Heart right ventricle (tissue), 16 donors: ENCODE data around the gene LYSMD2. TPM values are rescaled to one million over a fixed set of nuclear protein-coding genes. Genes with fewer than 3 reads are reported as not detected.

Experiments used
- ATAC-seq, 8 donors: fragments of 200-7000 bp; cut with Tn5 transposase; one replicate each; pipeline ENCODE4 v1.9.1; 2020; ENCODE audit warnings: mild to moderate bottlenecking in 8 of 8, moderate library complexity in 8 of 8, moderate number of reproducible peaks in 1 of 8
- DNase-seq, 2 donors: peaks; one replicate each; pipeline ENCODE4 v3.0.0-alpha.2; 2020
- H3K27ac ChIP-seq, 10 donors: fragments of 200-600 bp; sonication (generic) in 2 of 10; one replicate each; pipeline versions ENCODE4 v1.5.0 to v1.8.0; 2020 to 2022; ENCODE audit warnings: mild to moderate bottlenecking in 3 of 10
- H3K27me3 ChIP-seq, 7 donors: fragments of 200-600 bp; one replicate each; pipeline ENCODE4 v1.8.0; 2021 to 2022; ENCODE audit warnings: mild to moderate bottlenecking in 2 of 7
- H3K36me3 ChIP-seq, 9 donors: fragments of 200-600 bp; sonication (generic) in 1 of 9; one replicate each; pipeline versions ENCODE4 v1.5.0 to v1.8.0; 2020 to 2022; ENCODE audit warnings: mild to moderate bottlenecking in 2 of 9
- H3K4me1 ChIP-seq, 9 donors: fragments of 200-600 bp; sonication (generic) in 1 of 9; one replicate each; pipeline versions ENCODE4 v1.5.0 to v1.8.0; 2020 to 2022; ENCODE audit warnings: mild to moderate bottlenecking in 4 of 9
- H3K4me3 ChIP-seq, 10 donors: fragments of 200-600 bp; sonication (generic) in 2 of 10; one replicate each; pipeline versions ENCODE4 v1.5.0 to v1.8.0; 2020 to 2022; ENCODE audit warnings: mild to moderate bottlenecking in 7 of 10, moderate library complexity in 2 of 10
- H3K9me3 ChIP-seq, 11 donors: fragments of 200-600 bp in 10 of 11; sonication (generic) in 2 of 11; one replicate each; pipeline versions ENCODE4 v1.5.0 to v1.8.0; 2013 to 2022; ENCODE audit warnings: mild to moderate bottlenecking in 2 of 11, control low read depth in 1 of 11, moderate library complexity in 1 of 11
- CTCF ChIP-seq, 9 donors: fragments of 200-600 bp; sonication (generic) in 2 of 9; IDR thresholded peaks; one replicate each; pipeline versions ENCODE4 v1.5.0 to v1.8.0; 2021 to 2022; ENCODE audit warnings: antibody characterized with exemption in 9 of 9, mild to moderate bottlenecking in 5 of 9, moderate library complexity in 1 of 9
- WGBS, 2 donors: extraction: QIAGEN DNeasy Blood & Tissue Kit; methylation state at CpG; one replicate each; pipeline ENCODE4 v1.1.7; 2013; ENCODE audit warnings: inconsistent platforms in 1 of 2; 5-methylcytosine and 5-hydroxymethylcytosine counted together
- intact Hi-C, 10 donors: fragments of 100-400 bp; cut with DNase I; formaldehyde crosslinking; loops; one replicate each; pipeline versions ENCODE4 v1.11.1 to v1.14.2; 2022
- polyA plus RNA-seq, 2 donors: library from polyadenylated mRNA; stranded (reverse); fragments of 200-250 nt; gene quantifications; one replicate each; pipeline ENCODE4 v1.2.3, GENCODE V29; 2013
- total RNA-seq, 10 donors: library from RNA; stranded (reverse); fragmentation: NEBNext Ultra II Directional in 3 of 10; extraction: Animal tissue kit (Norgen Biotek cat#: 25700) in 3 of 10; gene quantifications; one replicate each; pipeline versions ENCODE4 v1.2.1 to v1.2.4, GENCODE V29; 2021 to 2023
- donor health status: Arrhythmogenic right ventricular cardiomyopathy.
- donor health status: ischemic (EF 13 %, LVEDD 7.1; RV severe dilation, severe dysfunction).
- donor health status: healthy with polysubstance abuse.
- donor health status: DM: no; HTN: yes; CAD: no.
- donor health status: DM: no; HTN: no; CAD: no.
- donor health status: ischemic (EF 25% LVEDD 6.9; RV normal size, moderate dysfunction).
- donor health status: ischemic (EF 25% LVEDD 5.7; RV mildly dilated, moderate dysfunction).
- donor health status: healthy.
- donor health status: DM: yes; HTN: yes; CAD: no.
- donor health status: Ischemic cardiomyopathy.
- donor health status: ischemic (EF 35%, LVEDD 5.7; RV mildly dilated, moderate dysfunction).
- donor health status: nonischemic (EF 11% LVEDD 7.7; RV severe dilation, severe dysfunction).
- donor health status: DM: yes; HTN: yes; CAD: no.
- donor health status: PGD.
- donor health status: ischemic (EF 29% LVEDD 5.4; RV normal size, mild dysfunction).
- donor health status: nonischemic (EF 23%, LVEDD 6.1; RV moderate dilation, normal function).

Gene LYSMD2
- total and polyA plus RNA-seq, 12 donors: 1.7 to 8.6 (median 4.2) TPM

- H3K27ac ChIP-seq: peak overlapping the region; percentile 61 to 92 (median 88)
- intact Hi-C loops: loop anchor here in 1 of 10 donors (5.0 kb wide), 1 partner anchor 55 kb away; the partner anchor contains the start of gene SCG3
- no peaks in the 10 kb centered on the region for H3K27me3 ChIP-seq
- H3K9me3 ChIP-seq: no peaks in the 10 kb centered on the region
- ATAC-seq (peak; percentile 28 to 67 (median 42)), DNase-seq (peak; percentile 26 to 43)
- no peak for TF ChIP-seq CTCF (IDR thresholded peaks at IDR 0.05)
- peak overlapping the region; percentile 66 to 93 (median 78) for H3K4me3 ChIP-seq
- H3K36me3 ChIP-seq: no peaks in the 10 kb centered on the region
- 3 to 5% methylated on average over 62 to 69 of the region's 69 CpGs for WGBS, 2 donors
- H3K4me1 ChIP-seq: peaks cover 4 to 49% (median 38%) of the 10 kb centered on the region in 9 donors
These were observed 519 bp downstream of the LYSMD2 start for GRCh38 chr15:51736751-51737521.

- no peak for TF ChIP-seq CTCF (IDR thresholded peaks at IDR 0.05)
- Histone ChIP-seq H3K27ac (peak overlapping the region in 5 of 10 donors; percentile 71 to 91 (median 88)), H3K9me3 (no peaks in the 10 kb centered on the region), H3K27me3 (no peaks in the 10 kb centered on the region), H3K4me1 (peaks cover 4 to 57% (median 46%) of the 10 kb centered on the region in 9 donors), H3K36me3 (no peaks in the 10 kb centered on the region), H3K4me3 (peak overlapping the region in 8 of 10 donors; percentile 66 to 81 (median 78))
- no peak for DNase-seq
- ATAC-seq: no peak
- intact Hi-C loops: loop anchor here in 1 of 10 donors (5.0 kb wide), 1 partner anchor 54 kb away; the partner anchor contains the start of gene SCG3
- 70 to 83% methylated on average over 3 of the region's 3 CpGs for WGBS, 2 donors
These were observed 1.4 kb downstream of the LYSMD2 start for GRCh38 chr15:51736069-51736468.

- peak overlapping the region in 2 of 10 donors; percentile 66 to 78 for H3K4me3 ChIP-seq
- DNase-seq (no peak), ATAC-seq (no peak)
- H3K36me3 ChIP-seq: no peaks in the 10 kb centered on the region
- H3K27me3 ChIP-seq: no peaks in the 10 kb centered on the region
- TF ChIP-seq CTCF (IDR thresholded peaks at IDR 0.05): peak in 2 of 9 donors; percentile 9 to 19
- intact Hi-C loops: loop anchor here in 1 of 10 donors (5.0 kb wide), 1 partner anchor 53 kb away; the partner anchor contains the start of gene SCG3
- no peaks in the 10 kb centered on the region for H3K9me3 ChIP-seq
- peaks cover 4 to 64% (median 48%) of the 10 kb centered on the region in 9 donors for H3K4me1 ChIP-seq
- peak overlapping the region in 3 of 10 donors; percentile 14 to 91 (median 91) for H3K27ac ChIP-seq
- 68 to 76% methylated on average over 5 of the region's 5 CpGs for WGBS, 2 donors
These were observed 2.0 kb downstream of the LYSMD2 start for GRCh38 chr15:51735228-51736010.

- no peak for TF ChIP-seq CTCF (IDR thresholded peaks at IDR 0.05)
- H3K4me3 ChIP-seq: no peak overlapping the region
- DNase-seq (no peak), ATAC-seq (no peak)
- H3K9me3 ChIP-seq: no peaks in the 10 kb centered on the region
- intact Hi-C loops: loop anchor here in 1 of 10 donors (5.0 kb wide), 1 partner anchor 240 kb away; the partner anchor contains the start of gene LEO1
- no peaks in the 10 kb centered on the region for H3K27me3 ChIP-seq
- peaks cover 0 to 4% (median 0%) of the 10 kb centered on the region in 9 donors for H3K36me3 ChIP-seq
- peaks cover 0 to 60% (median 38%) of the 10 kb centered on the region in 9 donors for H3K4me1 ChIP-seq
- peak overlapping the region; percentile 22 to 85 (median 72) for H3K27ac ChIP-seq
- 62 to 66% methylated on average over 2 of the region's 2 CpGs for WGBS, 2 donors
These were observed 4.8 kb downstream of the LYSMD2 start for GRCh38 chr15:51732646-51733045.
